Measurements from ENCODE around the gene CLHC1. TPM values are rescaled to one million over a fixed set of nuclear protein-coding genes. Genes with fewer than 3 reads are reported as not detected.
"Not testable (repeated sequence)": the region's sequence is repeated elsewhere in the genome, so short reads cannot be mapped to it uniquely, and the experiment has no call there.

The CLHC1 gene
- total and polyA plus RNA-seq, 4 donors = 2.3 to 33.8 (median 12.2) TPM

- Histone ChIP-seq H3K9me3 (ENCODE audit: control insufficient read depth in 4 of 4, insufficient read depth in 3 of 4, low read length in 3 of 4) (no peaks in the 10 kb centered on the region), H3K27me3 (ENCODE audit: control insufficient read depth in 3 of 3, insufficient read depth in 3 of 3, low read length in 2 of 3) (no peaks in the 10 kb centered on the region), H3K4me1 (ENCODE audit: control insufficient read depth in 5 of 5, insufficient read depth in 5 of 5, low read length in 5 of 5) (peaks cover 0 to 4% (median under 1%) of the 10 kb centered on the region in 5 donors), H3K4me3 (no peak overlapping the region), H3K36me3 (ENCODE audit: control insufficient read depth in 4 of 4, insufficient read depth in 4 of 4, low read length in 4 of 4) (no peaks in the 10 kb centered on the region), H3K27ac (ENCODE audit: low read depth in 1 of 2, low read length in 1 of 2) (no peak overlapping the region), H3K9ac (ENCODE audit: insufficient read depth in 1 of 2, low read length in 2 of 2) (no peak overlapping the region)
- DNase-seq (no peak), ATAC-seq (ENCODE audit: insufficient read depth, low FRiP score) (no peak)
- 94 to 96% methylated on average over 5 of the region's 5 CpGs for WGBS, 2 donors
- TF ChIP-seq, protein P1, sequence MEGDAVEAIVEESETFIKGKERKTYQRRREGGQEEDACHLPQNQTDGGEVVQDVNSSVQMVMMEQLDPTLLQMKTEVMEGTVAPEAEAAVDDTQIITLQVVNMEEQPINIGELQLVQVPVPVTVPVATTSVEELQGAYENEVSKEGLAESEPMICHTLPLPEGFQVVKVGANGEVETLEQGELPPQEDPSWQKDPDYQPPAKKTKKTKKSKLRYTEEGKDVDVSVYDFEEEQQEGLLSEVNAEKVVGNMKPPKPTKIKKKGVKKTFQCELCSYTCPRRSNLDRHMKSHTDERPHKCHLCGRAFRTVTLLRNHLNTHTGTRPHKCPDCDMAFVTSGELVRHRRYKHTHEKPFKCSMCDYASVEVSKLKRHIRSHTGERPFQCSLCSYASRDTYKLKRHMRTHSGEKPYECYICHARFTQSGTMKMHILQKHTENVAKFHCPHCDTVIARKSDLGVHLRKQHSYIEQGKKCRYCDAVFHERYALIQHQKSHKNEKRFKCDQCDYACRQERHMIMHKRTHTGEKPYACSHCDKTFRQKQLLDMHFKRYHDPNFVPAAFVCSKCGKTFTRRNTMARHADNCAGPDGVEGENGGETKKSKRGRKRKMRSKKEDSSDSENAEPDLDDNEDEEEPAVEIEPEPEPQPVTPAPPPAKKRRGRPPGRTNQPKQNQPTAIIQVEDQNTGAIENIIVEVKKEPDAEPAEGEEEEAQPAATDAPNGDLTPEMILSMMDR (IDR thresholded peaks at IDR 0.05; ENCODE audit: control extremely low read depth, extremely low read depth) = no peak
These were observed 85.1 kb downstream of the CLHC1 start for GRCh38 chr2:55147041-55147440.

DNA sequence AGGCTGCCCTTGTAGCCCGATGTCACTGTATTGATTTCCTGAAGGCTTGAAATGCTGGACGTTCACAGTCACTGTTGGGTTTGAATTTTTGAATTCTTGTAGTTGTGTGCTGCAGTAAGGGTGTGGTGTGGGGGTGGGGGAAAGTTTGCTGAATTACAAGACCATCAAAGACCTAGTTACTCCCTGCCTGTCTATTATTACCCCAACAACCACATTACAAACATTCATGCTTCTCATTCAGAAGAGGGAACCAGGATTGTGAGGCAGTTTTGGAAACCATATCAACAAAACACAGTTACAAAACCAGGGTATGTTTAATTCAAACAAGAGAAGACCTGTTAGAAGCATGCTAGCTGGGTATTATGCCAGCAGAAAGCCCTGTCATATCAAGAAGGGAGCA, 85.8 kb downstream of the CLHC1 start:
- Histone ChIP-seq H3K4me1 (ENCODE audit: control insufficient read depth in 5 of 5, insufficient read depth in 5 of 5, low read length in 5 of 5) (peaks cover 0 to 4% (median 3%) of the 10 kb centered on the region in 5 donors), H3K27ac (ENCODE audit: low read depth in 1 of 2, low read length in 1 of 2) (no peak overlapping the region), H3K36me3 (ENCODE audit: control insufficient read depth in 4 of 4, insufficient read depth in 4 of 4, low read length in 4 of 4) (no peaks in the 10 kb centered on the region), H3K4me3 (no peak overlapping the region), H3K27me3 (ENCODE audit: control insufficient read depth in 3 of 3, insufficient read depth in 3 of 3, low read length in 2 of 3) (no peaks in the 10 kb centered on the region), H3K9me3 (ENCODE audit: control insufficient read depth in 4 of 4, insufficient read depth in 3 of 4, low read length in 3 of 4) (no peaks in the 10 kb centered on the region), H3K9ac (ENCODE audit: insufficient read depth in 1 of 2, low read length in 2 of 2) (no peak overlapping the region)
- no peak for ATAC-seq (ENCODE audit: insufficient read depth, low FRiP score)
- DNase-seq = no peak
- TF ChIP-seq, protein P1 (IDR thresholded peaks at IDR 0.05; ENCODE audit: control extremely low read depth, extremely low read depth) = no peak
- 82 to 91% methylated on average over 2 of the region's 2 CpGs for WGBS, 2 donors

GRCh38 chr2:55144922-55145820, 86.9 kb downstream of the CLHC1 start:
- peak overlapping the region in 1 of 2 donors; percentile 38 for H3K27ac ChIP-seq (ENCODE audit: low read depth in 1 of 2, low read length in 1 of 2)
- 69 to 89% methylated on average over 12 of the region's 12 CpGs for WGBS, 2 donors

GRCh38 chr2:55143706-55144105, 88.4 kb downstream of the CLHC1 start:
- not testable (repeated sequence) for H3K9me3 ChIP-seq (ENCODE audit: control insufficient read depth in 4 of 4, insufficient read depth in 3 of 4, low read length in 3 of 4); H3K36me3 ChIP-seq (ENCODE audit: control insufficient read depth in 4 of 4, insufficient read depth in 4 of 4, low read length in 4 of 4); H3K27ac ChIP-seq (ENCODE audit: low read depth in 1 of 2, low read length in 1 of 2); H3K9ac ChIP-seq (ENCODE audit: insufficient read depth in 1 of 2, low read length in 2 of 2); ATAC-seq (ENCODE audit: insufficient read depth, low FRiP score); DNase-seq; H3K4me1 ChIP-seq (ENCODE audit: control insufficient read depth in 5 of 5, insufficient read depth in 5 of 5, low read length in 5 of 5); H3K4me3 ChIP-seq; H3K27me3 ChIP-seq (ENCODE audit: control insufficient read depth in 3 of 3, insufficient read depth in 3 of 3, low read length in 2 of 3)
- WGBS, 2 donors = 97 to 100% methylated on average over 2 of the region's 2 CpGs

More at GRCh38 chr2:55144922-55145820, 86.9 kb downstream of the CLHC1 start:
- Histone ChIP-seq H3K9ac (ENCODE audit: insufficient read depth in 1 of 2, low read length in 2 of 2) (no peak overlapping the region), H3K27me3 (ENCODE audit: control insufficient read depth in 3 of 3, insufficient read depth in 3 of 3, low read length in 2 of 3) (no peaks in the 10 kb centered on the region), H3K9me3 (ENCODE audit: control insufficient read depth in 4 of 4, insufficient read depth in 3 of 4, low read length in 3 of 4) (no peaks in the 10 kb centered on the region), H3K4me3 (no peak overlapping the region), H3K36me3 (ENCODE audit: control insufficient read depth in 4 of 4, insufficient read depth in 4 of 4, low read length in 4 of 4) (no peaks in the 10 kb centered on the region), H3K4me1 (ENCODE audit: control insufficient read depth in 5 of 5, insufficient read depth in 5 of 5, low read length in 5 of 5) (peaks cover 0 to 5% (median 4%) of the 10 kb centered on the region in 5 donors)
- ATAC-seq (ENCODE audit: insufficient read depth, low FRiP score) (peak; percentile 60), DNase-seq (no peak)
- TF ChIP-seq, protein P1 (IDR thresholded peaks at IDR 0.05; ENCODE audit: control extremely low read depth, extremely low read depth) = no peak

Measured in lung (tissue), 12 donors.